Measurements from ENCODE around the gene FBXO31.

The FBXO31 gene

GRCh38 chr16:87361916-87362619, 21.5 kb downstream of the FBXO31 start:
- DNase-seq: no peak

DNA sequence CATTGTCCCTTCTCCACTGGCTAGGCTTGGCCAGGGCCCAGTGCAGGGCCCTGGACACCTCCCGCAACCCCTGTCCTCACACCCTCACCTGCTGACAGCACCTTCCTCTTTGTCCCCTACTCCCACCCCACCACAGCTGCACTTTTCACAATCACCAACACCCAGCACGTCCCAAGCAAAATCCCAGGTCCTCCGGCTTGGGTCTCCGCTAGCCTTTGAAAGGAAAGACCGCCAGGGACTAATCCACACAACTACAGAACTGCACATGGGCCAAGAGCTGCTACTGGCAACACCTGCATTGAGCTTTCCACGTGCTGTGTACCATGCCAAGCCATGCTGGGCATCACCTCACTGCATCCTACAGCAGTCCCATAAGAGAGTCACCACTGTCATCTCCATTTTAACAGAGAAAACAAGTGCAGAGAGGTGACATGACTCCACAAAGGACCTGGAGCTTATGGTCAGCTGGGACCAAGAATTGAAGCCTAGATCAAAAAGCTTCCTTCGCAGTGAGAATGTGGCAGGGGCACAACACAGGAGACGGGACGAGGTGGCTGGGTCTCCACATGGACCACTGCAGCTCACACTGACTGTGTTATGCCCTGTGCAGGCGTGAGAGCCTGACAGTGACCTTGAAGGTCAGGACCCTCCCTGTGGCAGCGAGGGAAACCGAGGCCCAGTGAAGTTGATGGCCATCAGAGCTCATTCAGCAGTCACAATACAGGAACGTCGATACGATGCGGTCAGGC, 22.5 kb downstream of the FBXO31 start:
- DNase-seq: no peak

- no peak for DNase-seq
Observed at GRCh38 chr16:87359121-87359520, 24.5 kb downstream of the FBXO31 start.

DNA sequence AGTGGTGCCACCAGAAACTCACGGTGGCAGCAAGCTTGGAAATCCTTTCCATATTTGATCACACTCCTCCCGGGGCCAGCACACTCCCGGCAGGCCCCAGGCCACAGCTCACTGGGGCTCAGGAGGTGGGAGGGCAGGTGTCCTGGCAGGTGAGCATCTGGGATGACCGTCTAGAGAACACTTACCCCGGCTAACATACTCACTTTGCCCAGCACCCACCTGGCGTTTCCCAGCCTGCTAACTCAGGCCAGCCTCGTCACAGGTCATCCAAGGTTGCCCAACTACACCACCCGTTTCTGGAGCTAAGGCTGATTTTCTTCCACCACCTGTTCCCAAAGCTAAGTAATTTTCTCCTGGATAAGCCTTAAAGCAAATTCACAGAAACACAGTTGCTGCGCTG, 24.9 kb downstream of the FBXO31 start:
- no peak for DNase-seq

DNA sequence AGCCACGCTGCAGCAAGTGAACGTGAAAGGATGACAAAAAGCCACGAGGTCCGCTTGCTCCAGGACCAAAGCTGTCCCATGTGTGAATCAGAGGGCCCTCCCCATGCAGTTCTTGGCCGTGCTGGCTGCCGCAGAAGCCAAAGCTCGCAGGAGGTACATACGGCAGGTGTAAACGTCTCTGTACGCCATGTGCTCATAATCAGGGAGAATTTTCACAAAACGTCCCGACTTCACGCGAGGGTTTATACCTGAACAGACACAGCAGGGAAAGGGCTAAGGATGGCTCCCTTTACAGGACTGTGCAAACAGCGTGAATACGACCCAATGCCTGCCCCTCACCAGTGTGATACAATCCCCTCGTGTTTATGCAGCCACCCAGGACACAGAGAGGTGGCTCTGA, 25.3 kb downstream of the FBXO31 start:
- DNase-seq: no peak

GRCh38 chr16:87356491-87356853, 27.1 kb downstream of the FBXO31 start:
- no peak for DNase-seq

GRCh38 chr16:87353613-87354012, 30.0 kb downstream of the FBXO31 start:
- no peak for DNase-seq

DNA sequence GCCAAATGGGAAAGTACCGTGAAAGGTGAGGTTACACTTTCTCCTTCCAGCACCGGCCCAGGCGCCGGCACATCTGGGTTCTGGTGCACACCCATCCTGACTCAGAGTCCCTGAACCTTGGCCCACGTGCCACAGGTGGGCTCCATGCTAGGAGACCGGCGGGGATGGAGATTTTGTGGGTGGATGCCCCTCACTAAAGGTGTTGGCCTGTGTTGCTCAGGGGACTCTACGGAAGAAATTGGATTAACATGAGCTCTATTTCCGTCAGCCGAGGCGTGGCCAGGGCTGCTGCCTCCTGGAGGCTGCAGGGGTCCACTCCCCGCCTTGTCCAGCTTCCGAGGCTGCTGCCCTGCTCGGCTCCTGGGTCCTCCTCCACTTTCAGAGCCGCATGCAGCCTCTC, 30.8 kb downstream of the FBXO31 start:
- DNase-seq: no peak

DNA sequence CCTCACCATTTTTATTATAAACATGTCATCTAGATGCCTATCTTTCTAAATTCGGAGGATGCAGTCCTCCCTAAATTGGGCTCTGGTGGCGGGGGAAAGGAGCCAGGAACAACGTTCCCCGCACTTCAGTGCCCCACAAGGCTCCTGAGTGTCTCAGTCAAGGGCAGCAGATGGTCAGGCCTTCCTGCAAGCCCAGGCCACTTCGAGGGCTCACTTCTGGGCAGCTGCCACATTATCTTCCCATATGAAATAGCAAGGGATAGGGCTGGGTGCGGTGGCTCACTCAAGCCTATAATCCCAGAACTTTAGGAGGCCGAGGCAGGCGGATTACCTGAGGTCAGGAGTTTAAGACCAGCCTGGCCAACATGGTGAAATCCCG, 32.3 kb downstream of the FBXO31 start:
- DNase-seq: no peak

GRCh38 chr16:87350681-87351319, 32.8 kb downstream of the FBXO31 start:
- no peak for DNase-seq

- no peak for DNase-seq
Observed at GRCh38 chr16:87350031-87350430, 33.5 kb downstream of the FBXO31 start.

- no peak for DNase-seq
Observed at GRCh38 chr16:87348616-87349157, 34.9 kb downstream of the FBXO31 start.

DNA sequence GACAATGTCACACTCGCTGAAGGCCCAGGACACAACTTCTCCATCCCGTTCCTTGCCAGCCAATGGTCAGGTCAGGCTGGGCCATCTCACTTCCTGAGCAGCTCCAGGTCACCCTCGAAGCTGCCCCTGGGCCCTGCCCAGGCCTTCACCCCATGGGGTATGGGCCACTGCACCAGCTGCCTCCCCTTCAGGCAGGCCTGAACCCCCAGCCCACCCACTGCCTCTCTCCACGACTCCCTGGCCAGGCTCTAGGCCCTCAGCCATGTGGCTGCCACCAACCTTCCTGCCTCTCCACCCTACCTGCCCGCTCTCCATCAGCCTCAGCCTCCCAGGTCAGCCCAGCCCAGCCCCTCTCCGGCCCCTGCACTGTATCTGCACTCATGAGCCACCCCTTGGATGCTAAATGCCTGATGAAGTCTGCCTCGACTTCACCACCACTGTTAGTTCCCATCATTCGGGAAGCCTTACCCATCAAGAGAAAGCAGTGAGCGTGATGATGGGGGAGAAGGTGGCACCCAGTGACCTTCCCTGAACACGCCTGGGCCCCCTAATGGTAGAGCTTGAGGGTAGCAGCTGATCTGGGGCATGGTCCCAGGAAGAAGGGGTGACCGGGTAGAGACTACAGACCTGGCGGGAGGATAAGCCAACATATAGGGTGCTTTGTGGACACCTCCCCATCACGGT, 35.5 kb downstream of the FBXO31 start:
- no peak for DNase-seq

DNA sequence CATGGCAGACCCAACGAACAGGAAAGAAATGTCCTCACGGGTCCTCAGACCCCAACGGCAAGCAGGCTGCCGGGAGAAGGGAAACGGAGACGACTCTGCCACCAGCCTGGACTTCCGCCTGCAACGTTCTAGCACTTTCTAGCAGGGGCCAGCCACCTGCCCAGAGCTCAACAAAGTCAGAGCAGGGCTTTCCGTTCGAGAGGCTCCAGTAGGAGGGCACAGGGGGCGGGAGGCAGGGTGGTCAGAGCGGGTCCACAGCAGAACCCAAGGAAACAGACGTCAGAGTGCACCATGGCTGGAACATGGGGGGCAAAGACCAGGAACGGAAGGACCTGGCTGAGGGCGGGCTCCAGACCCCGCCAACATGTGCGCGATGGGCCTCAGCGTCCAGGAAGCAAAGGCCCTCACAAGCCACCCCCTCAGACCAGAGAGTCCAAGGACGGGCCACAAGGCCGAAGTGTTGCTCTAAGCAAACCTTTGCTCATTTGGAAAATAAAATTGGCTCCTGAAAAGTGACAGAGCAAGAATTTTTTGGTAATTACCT, 37.0 kb downstream of the FBXO31 start:
- DNase-seq: no peak

DNA sequence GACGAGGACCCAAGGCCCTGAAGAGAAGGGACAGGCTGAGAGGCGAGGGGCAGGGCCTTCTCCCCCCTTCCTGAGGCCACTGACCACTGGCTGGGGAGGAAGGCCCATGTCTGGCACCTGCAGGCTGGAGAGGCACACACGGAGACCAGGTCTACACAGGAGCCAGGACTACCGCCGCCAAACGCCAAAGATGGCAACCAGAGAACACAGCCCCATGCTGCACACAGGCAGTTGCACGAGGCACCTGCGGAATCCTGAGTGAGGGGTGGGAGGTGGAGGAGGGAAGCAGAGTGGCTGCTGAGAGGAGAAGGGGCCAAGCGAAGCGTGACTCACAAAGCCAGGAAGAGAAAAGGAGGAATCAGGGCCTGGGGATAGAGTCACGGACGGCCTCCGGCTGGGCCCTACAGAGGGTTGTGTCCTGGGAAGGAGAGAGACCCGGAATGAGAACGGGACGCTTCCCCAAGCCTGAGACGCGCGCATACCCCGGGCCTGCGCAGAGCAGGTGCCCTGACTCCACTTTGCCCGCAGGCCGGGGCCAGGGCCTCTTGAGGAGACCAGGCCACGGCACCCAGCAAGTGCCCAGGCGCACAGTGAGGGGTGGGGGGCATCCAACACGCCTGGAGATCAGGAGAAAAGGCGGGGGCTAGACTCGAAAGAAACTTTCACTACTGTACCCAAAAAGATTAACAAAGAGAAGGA, 37.7 kb downstream of the FBXO31 start:
- no peak for DNase-seq

DNA sequence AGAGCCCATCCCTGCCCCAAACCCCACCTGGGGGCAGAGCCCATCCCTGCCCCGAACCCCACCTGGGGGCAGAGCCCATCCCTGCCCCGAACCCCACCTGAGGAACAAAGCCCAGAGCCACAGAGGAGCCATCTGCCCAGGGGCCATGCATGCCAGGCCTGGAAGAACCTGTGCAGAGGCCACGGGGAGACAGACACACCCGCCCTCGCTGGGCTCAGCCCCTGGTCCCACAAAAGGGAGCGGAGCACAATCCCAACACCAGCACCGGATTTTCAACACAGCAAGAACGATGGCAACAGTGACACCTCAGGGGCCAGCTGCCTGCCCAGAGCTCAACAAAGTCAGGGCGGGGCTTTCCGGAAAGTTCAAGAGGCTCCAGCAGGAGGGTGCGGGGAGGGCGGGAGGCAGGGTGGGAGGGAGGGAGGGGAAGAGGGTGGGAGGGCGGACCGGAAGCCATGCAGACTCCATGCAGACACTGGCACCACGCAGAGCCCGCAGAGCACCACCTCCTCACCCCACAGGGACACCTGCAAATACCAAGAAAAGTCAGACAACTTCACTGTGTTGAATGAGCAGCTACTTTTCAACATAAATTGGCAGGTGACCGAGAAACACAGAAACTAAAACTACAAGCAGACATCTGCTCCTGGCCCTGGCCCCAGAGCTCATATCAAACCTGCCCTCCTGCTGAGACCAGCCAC, 38.5 kb downstream of the FBXO31 start:
- DNase-seq: peak; percentile 51

GRCh38 chr16:87344165-87344930, 39.2 kb downstream of the FBXO31 start:
- no peak for DNase-seq

DNA sequence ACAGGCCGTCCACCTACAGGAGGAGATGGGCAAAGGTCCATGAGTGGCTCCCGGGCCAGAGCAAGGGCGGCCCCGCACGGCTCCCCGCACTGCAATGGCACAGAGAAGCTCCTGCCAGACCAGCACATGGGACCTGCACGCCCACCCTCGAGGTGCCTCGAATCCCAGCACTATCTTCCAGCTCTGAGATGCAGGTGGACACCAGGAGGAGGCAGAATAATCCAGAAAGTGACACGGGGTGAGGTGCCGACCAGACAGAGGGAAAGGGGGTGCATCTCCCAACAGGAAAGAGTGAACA, 39.9 kb downstream of the FBXO31 start:
- DNase-seq: no peak

GRCh38 chr16:87342978-87343752, 40.4 kb downstream of the FBXO31 start:
- DNase-seq: no peak

GRCh38 chr16:87342504-87342903, 41.1 kb downstream of the FBXO31 start:
- no peak for DNase-seq
